Measurements from ENCODE around the gene C5AR1.

DNA sequence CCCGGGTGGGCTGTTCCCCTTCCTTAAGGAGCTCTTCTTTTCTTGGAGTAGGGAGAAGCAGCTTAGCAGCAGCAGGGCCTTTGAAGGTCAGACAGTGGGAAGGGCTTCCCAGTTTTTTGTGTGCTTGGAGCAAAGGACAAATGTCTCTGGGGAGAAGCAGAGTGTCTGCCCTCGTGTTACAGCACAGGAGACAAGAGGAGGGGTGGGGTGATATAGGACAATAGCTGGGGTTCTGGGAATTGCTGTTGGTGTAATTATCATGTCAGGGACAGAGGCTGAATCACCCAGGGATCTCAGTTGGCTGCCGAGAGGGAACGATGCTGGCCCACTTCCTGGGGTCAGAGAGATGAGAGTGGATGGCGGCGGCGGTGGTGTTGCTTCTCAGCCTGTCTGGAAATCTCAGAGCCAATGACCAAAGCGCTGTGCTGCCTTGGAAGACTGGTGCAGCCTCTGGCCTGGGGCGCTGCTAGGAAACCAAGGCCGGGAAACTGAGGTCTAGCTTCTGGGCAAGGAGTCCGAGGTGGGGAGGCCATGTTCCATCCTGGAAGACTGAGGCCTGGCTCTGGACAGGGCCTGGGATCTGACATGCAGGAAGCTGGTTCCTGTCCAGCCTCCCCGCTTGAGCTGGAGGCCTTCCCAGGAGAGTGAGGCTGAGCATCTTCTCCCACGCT is 33.7 kb upstream of the C5AR1 start:
- no peak for TF ChIP-seq POLR2A (IDR thresholded peaks at IDR 0.05)
- TF ChIP-seq, protein P1, sequence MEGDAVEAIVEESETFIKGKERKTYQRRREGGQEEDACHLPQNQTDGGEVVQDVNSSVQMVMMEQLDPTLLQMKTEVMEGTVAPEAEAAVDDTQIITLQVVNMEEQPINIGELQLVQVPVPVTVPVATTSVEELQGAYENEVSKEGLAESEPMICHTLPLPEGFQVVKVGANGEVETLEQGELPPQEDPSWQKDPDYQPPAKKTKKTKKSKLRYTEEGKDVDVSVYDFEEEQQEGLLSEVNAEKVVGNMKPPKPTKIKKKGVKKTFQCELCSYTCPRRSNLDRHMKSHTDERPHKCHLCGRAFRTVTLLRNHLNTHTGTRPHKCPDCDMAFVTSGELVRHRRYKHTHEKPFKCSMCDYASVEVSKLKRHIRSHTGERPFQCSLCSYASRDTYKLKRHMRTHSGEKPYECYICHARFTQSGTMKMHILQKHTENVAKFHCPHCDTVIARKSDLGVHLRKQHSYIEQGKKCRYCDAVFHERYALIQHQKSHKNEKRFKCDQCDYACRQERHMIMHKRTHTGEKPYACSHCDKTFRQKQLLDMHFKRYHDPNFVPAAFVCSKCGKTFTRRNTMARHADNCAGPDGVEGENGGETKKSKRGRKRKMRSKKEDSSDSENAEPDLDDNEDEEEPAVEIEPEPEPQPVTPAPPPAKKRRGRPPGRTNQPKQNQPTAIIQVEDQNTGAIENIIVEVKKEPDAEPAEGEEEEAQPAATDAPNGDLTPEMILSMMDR (IDR thresholded peaks at IDR 0.05), result no peak

Data from Peyer's patch (tissue), 4 donors.